Kidney (tissue), 14 donors: ENCODE measurements around the gene CD163L1. TPM values are rescaled to one million over a fixed set of nuclear protein-coding genes. Genes with fewer than 3 reads are reported as not detected.

ENCODE experiments used
- DNase-seq, 5 donors: peaks; one replicate each; pipeline ENCODE4 v3.0.0-alpha.2; 2013 to 2020
- FAIRE-seq: peaks from 2 replicates; lab custom pipeline; 2012; peaks lifted over from hg19 to GRCh38; lab: Jason Lieb, UNC
- H3K27ac ChIP-seq, 2 donors: one replicate each; pipeline ENCODE4 v1.7.0; 2013; ENCODE audit warnings: low read depth in 2 of 2, low read length in 2 of 2, inconsistent platforms in 1 of 2
- H3K27me3 ChIP-seq: one replicate; pipeline ENCODE4 v1.7.1; 2013; ENCODE audit warnings: low read length, inconsistent platforms; ENCODE audit not compliant: control insufficient read depth, insufficient read depth
- H3K36me3 ChIP-seq, 3 donors: one replicate each; pipeline versions ENCODE4 v1.7.0 to v1.7.1; 2013; ENCODE audit warnings: low read length in 3 of 3, control low read depth in 1 of 3, inconsistent platforms in 1 of 3; ENCODE audit not compliant: insufficient read depth in 3 of 3, control insufficient read depth in 2 of 3
- H3K4me1 ChIP-seq, 3 donors: one replicate each; pipeline versions ENCODE4 v1.7.0 to v1.7.1; 2013; ENCODE audit warnings: low read length in 3 of 3, inconsistent platforms in 1 of 3, low read depth in 1 of 3; ENCODE audit not compliant: control insufficient read depth in 2 of 3, insufficient read depth in 2 of 3
- H3K4me3 ChIP-seq, 3 donors: one replicate each; pipeline versions ENCODE4 v1.7.0 to v1.8.1; 2013; ENCODE audit warnings: low read length in 3 of 3, control low read depth in 1 of 3, inconsistent platforms in 1 of 3
- H3K9ac ChIP-seq, 3 donors: one replicate each; pipeline versions ENCODE4 v1.7.0 to v1.7.1; 2013; ENCODE audit warnings: low read length in 3 of 3, control low read depth in 1 of 3, inconsistent platforms in 1 of 3
- H3K9me3 ChIP-seq, 3 donors: one replicate each; pipeline versions ENCODE4 v1.7.0 to v1.7.1; 2013; ENCODE audit warnings: low read length in 3 of 3, control low read depth in 1 of 3, inconsistent platforms in 1 of 3; ENCODE audit not compliant: control insufficient read depth in 2 of 3, insufficient read depth in 1 of 3
- CTCF ChIP-seq: IDR thresholded peaks from 3 replicates; pipeline ENCODE4 v1.5.1; 2012; ENCODE audit warnings: mild to moderate bottlenecking, moderate library complexity, borderline replicate concordance; ENCODE audit not compliant: insufficient read depth; ENCODE audit errors: extremely low read depth
- intact Hi-C: fragments of 100-400 bp; cut with DNase I; formaldehyde crosslinking; loops from one replicate; pipeline ENCODE4 v1.11.1; 2022
- polyA plus RNA-seq: library from polyadenylated mRNA; stranded (reverse); fragments of 350-450 nt; fragmentation: Illumina TruSeq; extraction: RNeasy Lipid Tissue Mini Kit (QIAGEN cat#74804); gene quantifications from one replicate; pipeline ENCODE4 v1.2.3, GENCODE V29; 2014; ENCODE audit warnings: low read depth, low replicate concordance; ENCODE audit not compliant: insufficient read depth
- total RNA-seq: library from RNA; stranded (reverse); fragmentation: NEBNext Ultra II Directional; extraction: Animal tissue kit (Norgen Biotek cat#: 25700); gene quantifications from one replicate; pipeline ENCODE4 v1.2.1, GENCODE V29; 2021
- donor health status: control.
- donor health status: control.
- donor health status: control.
- donor health status: control.
- donor health status: control.
- donor health status: DM: yes; HTN: yes; CAD: no.
- donor health status: Normal renal cell carcinoma (clear cell type).

The CD163L1 gene
- total and polyA plus RNA-seq, 2 donors from 2014 or later = 7.0 to 8.5 TPM

- H3K27ac ChIP-seq = no peak overlapping the region
- intact Hi-C loops = no loop called here
- TF ChIP-seq CTCF = no peak
- no peak for DNase-seq
- H3K27me3 ChIP-seq = no peaks in the 10 kb centered on the region
- no peak overlapping the region for H3K4me3 ChIP-seq
- no peaks in the 10 kb centered on the region for H3K9me3 ChIP-seq
- H3K4me1 ChIP-seq = no peaks in the 10 kb centered on the region
- FAIRE-seq = no peak
- no peaks in the 10 kb centered on the region for H3K36me3 ChIP-seq
- no peak overlapping the region for H3K9ac ChIP-seq
Measured at GRCh38 chr12:7483343-7483742, 39.4 kb upstream of the CD163L1 start.

- intact Hi-C loops = no loop called here
- DNase-seq (no peak), FAIRE-seq (no peak)
- no peaks in the 10 kb centered on the region for H3K36me3 ChIP-seq
- no peaks in the 10 kb centered on the region for H3K27me3 ChIP-seq
- H3K4me3 ChIP-seq = no peak overlapping the region
- no peak for TF ChIP-seq CTCF
- no peaks in the 10 kb centered on the region for H3K4me1 ChIP-seq
- H3K9me3 ChIP-seq = no peaks in the 10 kb centered on the region
- H3K27ac ChIP-seq = no peak overlapping the region
- H3K9ac ChIP-seq = no peak overlapping the region
Measured at GRCh38 chr12:7479771-7480170, 35.8 kb upstream of the CD163L1 start.

GRCh38 chr12:7472060-7472459 lies 28.1 kb upstream of the CD163L1 start:
- H3K27me3 ChIP-seq = no peaks in the 10 kb centered on the region
- no peaks in the 10 kb centered on the region for H3K4me1 ChIP-seq
- no peak overlapping the region for H3K27ac ChIP-seq
- no peaks in the 10 kb centered on the region for H3K36me3 ChIP-seq
- no peaks in the 10 kb centered on the region for H3K9me3 ChIP-seq
- TF ChIP-seq CTCF = no peak
- H3K9ac ChIP-seq = no peak overlapping the region
- H3K4me3 ChIP-seq = no peak overlapping the region
- FAIRE-seq (no peak), DNase-seq (no peak)
- intact Hi-C loops = no loop called here
